ENCODE measurements around the gene CETN2.

The CETN2 gene

GRCh38 chrX:152822383-152823086 lies 8.0 kb downstream of the CETN2 start:
- H3K36me3 ChIP-seq (ENCODE audit: control insufficient read depth, insufficient read depth, low read length): no peaks in the 10 kb centered on the region
- TF ChIP-seq, protein P1, sequence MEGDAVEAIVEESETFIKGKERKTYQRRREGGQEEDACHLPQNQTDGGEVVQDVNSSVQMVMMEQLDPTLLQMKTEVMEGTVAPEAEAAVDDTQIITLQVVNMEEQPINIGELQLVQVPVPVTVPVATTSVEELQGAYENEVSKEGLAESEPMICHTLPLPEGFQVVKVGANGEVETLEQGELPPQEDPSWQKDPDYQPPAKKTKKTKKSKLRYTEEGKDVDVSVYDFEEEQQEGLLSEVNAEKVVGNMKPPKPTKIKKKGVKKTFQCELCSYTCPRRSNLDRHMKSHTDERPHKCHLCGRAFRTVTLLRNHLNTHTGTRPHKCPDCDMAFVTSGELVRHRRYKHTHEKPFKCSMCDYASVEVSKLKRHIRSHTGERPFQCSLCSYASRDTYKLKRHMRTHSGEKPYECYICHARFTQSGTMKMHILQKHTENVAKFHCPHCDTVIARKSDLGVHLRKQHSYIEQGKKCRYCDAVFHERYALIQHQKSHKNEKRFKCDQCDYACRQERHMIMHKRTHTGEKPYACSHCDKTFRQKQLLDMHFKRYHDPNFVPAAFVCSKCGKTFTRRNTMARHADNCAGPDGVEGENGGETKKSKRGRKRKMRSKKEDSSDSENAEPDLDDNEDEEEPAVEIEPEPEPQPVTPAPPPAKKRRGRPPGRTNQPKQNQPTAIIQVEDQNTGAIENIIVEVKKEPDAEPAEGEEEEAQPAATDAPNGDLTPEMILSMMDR (IDR thresholded peaks at IDR 0.05): no peak
- no peak overlapping the region for H3K9ac ChIP-seq
- H3K9me3 ChIP-seq (ENCODE audit: control insufficient read depth, low read length): no peaks in the 10 kb centered on the region
- H3K79me2 ChIP-seq: no peaks in the 10 kb centered on the region
- no peak overlapping the region for H2AFZ ChIP-seq
- no peaks in the 10 kb centered on the region for H3K27me3 ChIP-seq (ENCODE audit: control insufficient read depth, insufficient read depth, low read length)
- no peak overlapping the region for H3K27ac ChIP-seq
- no peaks in the 10 kb centered on the region for H3K4me1 ChIP-seq
- no peak overlapping the region for H3K4me3 ChIP-seq (ENCODE audit: low read depth, low read length)
- H3K4me2 ChIP-seq (ENCODE audit: low read length): no peak overlapping the region

DNA sequence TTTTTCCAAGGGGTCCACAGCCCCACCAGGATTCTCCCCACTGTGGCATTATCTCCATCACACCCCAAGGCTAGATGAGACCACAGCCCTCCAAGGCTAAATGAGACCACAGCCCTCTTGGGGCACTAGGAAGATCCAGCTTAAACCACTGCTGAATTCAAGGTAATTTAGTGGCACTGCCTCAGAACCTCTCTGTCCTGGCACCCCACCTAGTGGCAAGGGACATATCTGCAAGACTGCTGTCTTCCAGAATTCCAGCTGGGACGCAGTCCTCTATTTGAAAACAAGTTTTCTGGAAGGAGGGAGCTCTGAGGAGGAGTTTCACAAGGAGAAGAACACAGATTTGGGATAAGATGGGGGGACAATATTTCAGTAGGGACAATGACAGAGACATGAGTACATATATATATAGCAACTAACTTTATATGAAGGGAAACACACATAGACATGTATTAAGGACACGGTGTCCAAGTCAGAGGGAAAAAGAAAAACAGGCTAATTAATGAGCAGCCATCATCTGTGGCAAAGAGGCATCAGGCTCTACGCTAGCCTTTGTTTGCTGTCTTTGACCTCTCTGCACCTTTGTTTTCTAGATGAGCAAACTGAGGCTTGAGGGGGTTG lies 9.3 kb downstream of the CETN2 start:
- no peaks in the 10 kb centered on the region for H3K9me3 ChIP-seq (ENCODE audit: control insufficient read depth, low read length)
- H3K4me2 ChIP-seq (ENCODE audit: low read length): no peak overlapping the region
- no peaks in the 10 kb centered on the region for H3K79me2 ChIP-seq
- no peaks in the 10 kb centered on the region for H3K4me1 ChIP-seq
- H2AFZ ChIP-seq: no peak overlapping the region
- no peak overlapping the region for H3K27ac ChIP-seq
- no peaks in the 10 kb centered on the region for H3K27me3 ChIP-seq (ENCODE audit: control insufficient read depth, insufficient read depth, low read length)
- TF ChIP-seq, protein P1 (IDR thresholded peaks at IDR 0.05): peak; percentile 41
- H3K4me3 ChIP-seq (ENCODE audit: low read depth, low read length): no peak overlapping the region
- no peaks in the 10 kb centered on the region for H3K36me3 ChIP-seq (ENCODE audit: control insufficient read depth, insufficient read depth, low read length)
- H3K9ac ChIP-seq: no peak overlapping the region

DNA sequence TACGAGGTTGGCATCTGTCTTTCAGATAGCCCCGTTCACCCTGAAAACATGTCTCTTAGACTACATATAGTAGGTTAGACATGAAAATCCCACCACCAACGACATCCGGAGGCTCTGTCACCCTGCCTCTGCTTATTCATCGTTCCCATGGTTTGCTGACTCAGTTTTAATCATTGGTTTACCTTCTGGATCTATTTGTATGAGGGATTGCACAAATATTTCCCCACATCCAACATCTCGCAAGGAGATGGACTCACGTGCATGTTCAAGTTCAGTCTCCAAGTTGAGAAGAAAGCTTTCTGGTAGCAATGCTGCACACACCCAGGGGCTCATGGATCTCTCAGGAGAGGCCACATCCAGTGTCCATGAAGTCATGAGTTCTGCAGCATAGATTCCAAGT lies 10.8 kb downstream of the CETN2 start:
- no peak overlapping the region for H2AFZ ChIP-seq
- H3K4me1 ChIP-seq: no peaks in the 10 kb centered on the region
- no peaks in the 10 kb centered on the region for H3K9me3 ChIP-seq (ENCODE audit: control insufficient read depth, low read length)
- no peaks in the 10 kb centered on the region for H3K36me3 ChIP-seq (ENCODE audit: control insufficient read depth, insufficient read depth, low read length)
- H3K4me2 ChIP-seq (ENCODE audit: low read length): no peak overlapping the region
- H3K4me3 ChIP-seq (ENCODE audit: low read depth, low read length): no peak overlapping the region
- no peaks in the 10 kb centered on the region for H3K79me2 ChIP-seq
- no peaks in the 10 kb centered on the region for H3K27me3 ChIP-seq (ENCODE audit: control insufficient read depth, insufficient read depth, low read length)
- TF ChIP-seq, protein P1 (IDR thresholded peaks at IDR 0.05): no peak
- H3K9ac ChIP-seq: no peak overlapping the region
- no peak overlapping the region for H3K27ac ChIP-seq

DNA sequence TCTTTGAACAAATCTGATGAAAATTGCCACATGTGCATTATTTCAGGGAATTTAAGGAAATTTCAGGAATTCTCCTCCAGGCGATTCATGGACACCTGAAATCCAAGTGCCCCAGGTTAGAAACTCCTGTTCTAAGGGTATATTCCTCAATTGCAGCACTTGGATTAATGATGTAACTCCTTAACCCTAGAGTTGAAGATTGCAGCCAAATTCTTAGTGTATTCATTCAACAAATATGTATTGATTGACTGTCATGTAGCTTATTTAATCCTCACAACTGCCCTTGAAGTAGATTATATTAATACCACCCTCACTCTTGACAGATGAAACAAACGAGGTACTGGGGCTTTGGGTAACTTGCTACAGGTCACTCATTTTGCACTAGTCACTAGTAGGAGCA lies 11.3 kb downstream of the CETN2 start:
- H3K4me3 ChIP-seq (ENCODE audit: low read depth, low read length): no peak overlapping the region
- no peak overlapping the region for H3K27ac ChIP-seq
- H3K9me3 ChIP-seq (ENCODE audit: control insufficient read depth, low read length): no peaks in the 10 kb centered on the region
- no peaks in the 10 kb centered on the region for H3K27me3 ChIP-seq (ENCODE audit: control insufficient read depth, insufficient read depth, low read length)
- TF ChIP-seq, protein P1 (IDR thresholded peaks at IDR 0.05): no peak
- H3K36me3 ChIP-seq (ENCODE audit: control insufficient read depth, insufficient read depth, low read length): no peaks in the 10 kb centered on the region
- H3K4me1 ChIP-seq: no peaks in the 10 kb centered on the region
- H3K4me2 ChIP-seq (ENCODE audit: low read length): no peak overlapping the region
- no peaks in the 10 kb centered on the region for H3K79me2 ChIP-seq
- no peak overlapping the region for H2AFZ ChIP-seq
- no peak overlapping the region for H3K9ac ChIP-seq

DNA sequence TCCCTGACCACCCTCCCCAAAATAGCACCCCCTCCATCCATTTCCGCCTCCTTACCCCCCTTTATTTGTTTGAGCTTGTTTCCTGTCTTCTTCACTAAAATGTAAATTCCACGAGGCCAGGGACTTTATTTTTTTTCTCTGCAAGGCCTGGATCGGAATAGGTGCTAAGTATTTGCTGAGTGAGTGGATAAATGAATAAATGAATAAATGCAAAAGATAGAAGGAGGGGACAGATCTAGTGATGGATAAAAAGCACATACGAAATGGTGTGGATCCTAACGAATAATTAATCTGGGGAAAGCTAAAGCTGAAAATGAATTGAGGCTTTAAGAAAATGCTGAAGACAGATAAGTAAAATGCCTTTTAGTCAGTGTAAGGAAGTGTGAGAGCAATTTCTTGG lies 12.2 kb downstream of the CETN2 start:
- Histone ChIP-seq H3K4me1 (no peaks in the 10 kb centered on the region), H3K9me3 (ENCODE audit: control insufficient read depth, low read length) (no peaks in the 10 kb centered on the region), H2AFZ (no peak overlapping the region), H3K4me3 (ENCODE audit: low read depth, low read length) (no peak overlapping the region), H3K4me2 (ENCODE audit: low read length) (no peak overlapping the region), H3K36me3 (ENCODE audit: control insufficient read depth, insufficient read depth, low read length) (no peaks in the 10 kb centered on the region), H3K27ac (no peak overlapping the region), H3K27me3 (ENCODE audit: control insufficient read depth, insufficient read depth, low read length) (no peaks in the 10 kb centered on the region), H3K79me2 (no peaks in the 10 kb centered on the region), H3K9ac (no peak overlapping the region)
- TF ChIP-seq, protein P1 (IDR thresholded peaks at IDR 0.05): no peak

Data from parathyroid adenoma (tissue), 2 donors.